Ureter (tissue), 1 donor: Measurements from ENCODE around the gene CCDC68. TPM values are rescaled to one million over a fixed set of nuclear protein-coding genes. Genes with fewer than 3 reads are reported as not detected.
"Not testable (repeated sequence)": the region's sequence is repeated elsewhere in the genome, so short reads cannot be mapped to it uniquely, and the experiment has no call there.

Source experiments
- DNase-seq: peaks from one replicate; pipeline ENCODE4 v3.0.0-alpha.2; 2020; ENCODE audit warnings: low spot score
- total RNA-seq: library from RNA; stranded (reverse); gene quantifications from one replicate; pipeline ENCODE4 v1.2.4, GENCODE V29; 2023
- donor health status: DM: yes; HTN: yes; CAD: no.

The CCDC68 gene
- total RNA-seq, 1 donor from 2014 or later: 16.5 TPM

DNA sequence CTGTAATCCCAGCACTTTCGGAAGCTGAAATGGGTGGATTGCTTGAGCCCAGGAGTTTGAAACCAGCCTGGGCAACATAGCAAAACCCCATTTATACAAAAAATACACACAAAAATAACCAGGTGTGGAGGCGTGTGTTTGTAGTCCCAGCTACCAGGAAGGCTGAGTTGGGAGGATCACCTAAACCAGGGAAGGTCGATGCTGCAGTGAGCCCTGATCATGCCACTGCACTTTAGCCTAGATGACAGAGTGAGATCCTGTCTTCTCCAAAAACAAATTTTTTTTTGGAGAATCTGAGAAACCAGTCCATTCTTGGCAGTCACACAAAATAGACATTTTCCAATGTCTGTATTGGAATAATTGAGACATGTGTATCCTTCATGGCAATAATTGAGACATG, 84.2 kb downstream of the CCDC68 start:
- no peak for DNase-seq

DNA sequence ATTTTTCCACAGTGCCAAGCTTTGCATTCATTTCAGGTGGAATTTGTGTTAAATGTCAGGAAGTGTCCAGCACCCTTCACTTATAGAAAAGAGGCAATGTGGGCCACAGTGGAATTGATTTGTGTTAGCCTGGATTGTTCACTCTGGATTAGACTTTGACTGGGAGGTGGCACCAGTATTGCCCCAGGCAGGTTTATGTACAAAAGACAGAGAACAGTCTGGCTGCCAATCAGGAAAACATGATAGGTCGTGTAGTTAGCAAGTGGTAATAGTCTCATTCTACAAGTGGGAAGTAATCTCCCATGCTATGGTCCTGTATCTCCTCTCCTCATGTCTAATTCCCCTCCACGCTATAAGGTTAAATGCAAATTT, 85.4 kb downstream of the CCDC68 start:
- no peak for DNase-seq

DNA sequence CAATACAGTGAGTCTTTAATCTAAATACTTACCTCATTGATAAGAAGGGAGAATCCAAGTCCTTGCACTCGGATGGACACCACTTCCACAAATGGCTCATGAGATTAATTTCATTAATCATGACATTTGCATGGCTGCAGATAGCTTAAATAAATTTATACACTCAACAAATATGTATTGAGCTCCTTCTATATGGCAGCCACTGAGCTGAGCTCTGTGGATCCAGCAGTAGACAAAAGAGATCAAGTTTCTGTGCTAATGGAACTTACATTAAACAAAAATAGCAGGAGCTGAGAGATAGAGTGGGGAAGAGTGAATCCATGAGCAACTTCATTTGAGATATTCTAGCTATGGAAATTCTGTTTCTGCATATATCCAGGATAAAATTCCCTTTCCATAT, 86.6 kb downstream of the CCDC68 start:
- no peak for DNase-seq

DNA sequence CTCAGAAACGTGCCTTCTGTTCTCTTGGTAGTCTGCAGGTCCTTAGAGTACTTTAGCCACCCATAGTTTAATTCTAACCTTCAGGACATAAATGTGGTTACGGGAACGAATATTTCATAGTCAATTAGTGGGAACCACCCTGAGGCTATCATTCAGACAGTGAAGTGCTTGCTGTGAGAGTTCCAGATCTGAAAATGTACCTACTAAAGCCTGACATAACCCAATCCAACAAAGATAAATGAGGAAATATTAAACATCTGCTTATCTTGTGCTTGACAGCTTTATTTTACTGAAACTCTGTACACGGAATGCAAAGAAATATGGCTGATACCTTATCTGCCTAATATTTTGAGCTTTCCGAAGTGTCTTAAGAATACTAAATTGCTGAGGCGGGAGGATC, 88.0 kb downstream of the CCDC68 start:
- DNase-seq: no peak

DNA sequence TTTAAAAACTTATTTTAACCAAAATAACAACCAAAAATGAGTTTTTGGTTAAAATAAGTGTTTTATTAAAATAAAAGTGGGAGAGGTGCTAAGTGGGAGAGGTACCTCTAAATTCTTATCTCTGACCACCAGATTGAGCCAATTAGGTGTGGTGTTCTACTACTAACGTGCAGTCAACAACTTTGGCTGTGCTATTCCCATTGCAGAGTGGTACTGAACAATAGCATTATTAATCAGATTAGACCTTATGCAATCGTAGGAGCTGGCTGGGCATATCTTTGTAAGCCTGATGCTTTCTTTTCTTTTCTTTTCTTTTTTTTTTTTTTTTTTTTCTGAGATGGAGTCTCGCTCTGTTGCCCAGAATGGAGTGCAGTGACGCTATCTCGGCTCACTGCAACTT, 92.1 kb downstream of the CCDC68 start:
- DNase-seq: no peak

DNA sequence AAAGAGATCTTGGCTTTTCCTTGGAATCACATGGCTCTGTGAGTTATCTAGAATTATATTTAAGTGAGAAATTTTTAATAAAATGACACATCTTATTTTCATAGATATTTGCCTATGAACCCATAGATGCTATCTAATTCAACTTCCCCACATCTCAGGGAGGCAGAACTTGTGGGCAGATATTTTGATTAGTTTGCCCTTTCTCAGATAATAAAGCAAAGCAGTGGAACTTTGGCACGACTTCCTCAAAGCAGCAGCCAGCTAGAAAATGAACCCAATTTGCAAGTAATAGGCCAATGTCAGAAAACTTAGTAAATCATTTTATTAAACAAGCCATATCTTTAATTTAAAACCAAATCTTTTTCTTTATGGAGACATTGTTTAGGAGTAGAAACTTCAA, 98.3 kb downstream of the CCDC68 start:
- no peak for DNase-seq

DNA sequence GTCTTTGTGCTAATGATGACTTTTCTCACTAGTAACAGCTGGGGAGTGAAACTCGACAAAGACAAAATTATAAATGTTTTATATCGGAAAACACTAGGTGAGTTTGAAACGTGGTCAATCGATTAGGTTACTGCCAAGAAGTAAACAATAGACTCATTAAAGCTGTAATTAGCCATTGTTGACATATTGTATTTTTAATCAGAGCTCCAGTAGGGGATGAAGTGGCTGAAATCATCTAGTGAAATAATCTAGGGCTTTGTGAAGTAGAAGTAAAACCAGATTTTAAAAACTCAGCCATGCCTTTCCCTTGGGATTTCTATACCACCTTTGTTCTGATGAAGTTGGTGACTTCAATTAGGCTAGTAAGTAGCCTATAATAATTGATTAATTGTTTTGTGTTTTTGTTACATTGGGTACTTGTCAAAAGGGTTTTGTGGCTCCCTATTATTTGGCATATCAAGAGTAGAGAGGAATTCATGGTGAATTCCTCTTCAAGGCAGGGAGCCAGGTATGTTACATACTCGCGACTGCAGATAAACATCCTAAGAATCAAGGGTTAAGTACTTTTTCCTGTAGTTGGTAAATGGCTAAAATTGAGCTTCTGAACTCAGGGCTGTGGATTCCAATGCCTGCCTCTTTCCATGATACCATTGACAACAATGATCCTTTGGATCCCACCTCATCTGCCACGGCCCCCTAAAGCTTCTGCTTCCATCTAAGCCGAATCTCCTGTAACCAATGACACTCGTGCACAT, 99.4 kb downstream of the CCDC68 start:
- no peak for DNase-seq

DNA sequence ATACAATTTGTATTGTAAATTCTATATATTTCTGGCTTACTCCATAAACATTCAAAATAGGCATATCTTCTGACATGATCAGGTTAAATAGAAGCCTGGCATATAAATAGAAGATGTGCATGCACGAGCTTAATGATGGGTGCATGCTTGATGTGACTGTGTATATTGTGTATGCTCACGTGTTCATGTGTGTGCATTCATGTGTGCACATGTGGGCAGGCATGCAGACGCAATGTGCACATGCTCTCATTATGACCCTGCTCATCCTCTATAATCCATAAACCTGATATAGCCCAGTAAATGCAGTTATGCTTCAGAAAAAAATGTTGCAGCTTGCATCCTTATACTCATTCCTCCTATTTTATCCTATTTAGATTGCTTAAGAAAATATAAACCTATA, 101.8 kb downstream of the CCDC68 start:
- no peak for DNase-seq

DNA sequence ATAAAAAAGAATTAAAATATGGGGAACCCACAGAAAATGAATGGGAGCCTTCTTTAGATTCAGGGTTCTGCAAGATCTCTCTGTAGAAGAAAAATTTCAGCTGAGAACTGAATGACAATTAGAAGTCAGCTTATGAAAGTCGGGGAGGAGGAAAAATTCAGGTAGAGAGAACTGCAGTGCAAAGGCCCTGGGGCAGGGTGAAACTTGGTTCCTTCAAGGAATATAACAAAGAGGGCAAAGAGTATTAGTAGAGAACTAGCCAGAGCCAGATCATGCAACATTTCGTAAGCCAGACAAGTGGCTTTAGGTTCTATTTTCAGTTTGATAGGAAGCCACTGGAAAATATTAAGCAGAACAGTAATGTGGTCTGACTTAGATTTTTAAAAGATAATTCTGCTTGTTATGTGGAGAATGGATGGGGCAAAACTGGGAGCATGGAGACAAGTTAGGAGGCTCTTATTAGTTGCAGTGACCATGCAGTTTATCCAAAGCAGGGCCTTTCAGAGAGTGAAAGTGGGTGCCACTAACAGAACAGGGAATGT, 103.1 kb downstream of the CCDC68 start:
- no peak for DNase-seq

DNA sequence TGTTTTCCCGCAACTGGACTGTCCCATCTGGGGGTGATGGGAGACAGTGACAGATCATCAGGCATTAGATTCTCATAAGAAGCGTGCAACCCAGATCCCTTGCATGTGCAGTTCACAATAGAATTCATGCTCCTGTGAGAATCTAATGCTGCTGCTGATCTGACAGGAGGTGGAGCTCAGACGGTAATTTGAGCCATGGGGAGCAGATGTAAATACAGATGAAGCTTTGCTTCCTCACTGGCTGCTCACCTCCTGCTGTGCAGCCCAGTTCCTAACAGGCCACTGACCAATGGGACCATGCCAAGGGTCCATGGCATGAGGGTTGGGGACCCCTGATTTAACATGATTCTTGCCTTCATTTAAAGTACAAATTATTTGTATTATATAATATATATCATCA, 104.2 kb downstream of the CCDC68 start:
- not testable (repeated sequence) for DNase-seq

DNA sequence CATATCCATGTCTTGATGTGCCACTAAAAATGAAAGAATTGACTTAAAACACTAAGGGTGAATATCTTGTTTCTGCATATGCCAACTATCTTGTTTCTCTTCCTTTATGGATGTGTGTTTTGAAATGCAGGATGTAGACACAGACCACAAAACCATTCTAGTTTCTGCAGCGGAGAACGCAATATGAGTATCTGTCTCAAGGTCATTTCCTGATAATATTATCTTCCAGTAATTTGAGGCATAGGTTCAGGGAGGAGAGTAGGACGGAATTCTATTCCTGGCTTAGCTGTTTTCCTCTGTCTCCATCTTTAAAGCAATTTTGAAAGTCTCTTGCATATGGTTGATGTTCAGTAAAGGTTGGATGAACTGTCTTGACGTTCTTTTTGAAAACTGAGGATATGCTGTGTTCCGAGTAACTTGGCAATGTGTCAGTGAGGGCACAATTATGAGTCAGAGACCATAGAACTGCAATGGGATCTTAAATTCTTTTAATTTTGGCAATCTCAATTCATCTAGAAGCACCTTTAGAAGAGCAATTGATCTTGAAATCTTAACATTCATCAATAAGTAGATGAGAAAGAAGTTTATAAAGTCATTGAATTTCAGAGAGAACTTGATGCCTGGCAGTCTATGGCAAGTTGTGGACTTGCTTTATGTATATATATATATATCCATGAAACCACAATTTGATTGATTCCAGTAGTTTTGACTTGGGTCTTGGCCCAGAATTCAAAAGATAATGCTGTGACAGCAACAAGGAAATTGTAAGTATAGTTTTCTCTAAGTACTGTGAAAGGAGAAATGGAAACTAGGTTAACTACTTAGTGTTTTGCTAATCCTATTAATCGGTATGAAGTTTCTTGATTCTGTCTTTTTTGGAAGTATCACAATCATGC, 106.2 kb downstream of the CCDC68 start:
- DNase-seq: no peak

Other genes starting within 250 kb of the CCDC68 start
- gene RAB27B, start 131.0 kb downstream of the CCDC68 start, total RNA-seq: 42.1 TPM